ENCODE results near the gene SPATA24.

DNA sequence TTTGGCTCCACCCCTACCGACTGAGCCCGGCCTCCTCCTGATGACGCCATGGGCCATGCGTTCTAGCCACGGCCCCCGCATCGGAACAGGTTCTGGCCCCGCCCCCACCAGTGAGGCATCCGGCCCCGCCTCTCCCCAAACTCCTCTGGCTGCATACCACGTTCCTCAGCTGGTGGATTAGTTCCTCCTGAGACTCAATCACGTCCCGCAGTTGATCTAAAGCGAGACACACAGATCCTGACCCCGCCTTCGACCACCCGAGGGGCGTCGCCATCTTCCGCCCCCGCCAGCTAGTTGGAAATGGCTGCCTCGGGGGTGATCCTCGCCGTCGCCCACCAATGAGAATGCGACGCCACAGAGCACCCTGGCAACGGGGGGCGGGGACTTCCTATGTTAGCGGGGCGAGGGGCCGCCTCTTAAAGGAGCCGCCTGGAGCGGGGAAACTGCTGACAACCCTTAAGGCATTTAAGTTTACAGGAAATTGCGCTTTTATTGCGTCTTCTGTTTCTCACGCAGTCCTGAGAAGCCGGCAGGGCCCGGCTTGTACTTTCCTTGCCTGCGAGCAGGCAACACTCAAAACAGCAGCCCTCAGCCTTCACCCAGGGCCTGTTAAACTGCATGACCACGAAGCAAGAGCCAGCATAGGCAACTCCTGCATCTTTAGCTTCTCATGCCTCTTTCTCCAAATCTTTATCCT, at the start of gene SPATA24:
- TF ChIP-seq EZH2 (IDR thresholded peaks at IDR 0.05; ENCODE audit: low read length, missing control alignments): no peak
- TF ChIP-seq, protein P1, sequence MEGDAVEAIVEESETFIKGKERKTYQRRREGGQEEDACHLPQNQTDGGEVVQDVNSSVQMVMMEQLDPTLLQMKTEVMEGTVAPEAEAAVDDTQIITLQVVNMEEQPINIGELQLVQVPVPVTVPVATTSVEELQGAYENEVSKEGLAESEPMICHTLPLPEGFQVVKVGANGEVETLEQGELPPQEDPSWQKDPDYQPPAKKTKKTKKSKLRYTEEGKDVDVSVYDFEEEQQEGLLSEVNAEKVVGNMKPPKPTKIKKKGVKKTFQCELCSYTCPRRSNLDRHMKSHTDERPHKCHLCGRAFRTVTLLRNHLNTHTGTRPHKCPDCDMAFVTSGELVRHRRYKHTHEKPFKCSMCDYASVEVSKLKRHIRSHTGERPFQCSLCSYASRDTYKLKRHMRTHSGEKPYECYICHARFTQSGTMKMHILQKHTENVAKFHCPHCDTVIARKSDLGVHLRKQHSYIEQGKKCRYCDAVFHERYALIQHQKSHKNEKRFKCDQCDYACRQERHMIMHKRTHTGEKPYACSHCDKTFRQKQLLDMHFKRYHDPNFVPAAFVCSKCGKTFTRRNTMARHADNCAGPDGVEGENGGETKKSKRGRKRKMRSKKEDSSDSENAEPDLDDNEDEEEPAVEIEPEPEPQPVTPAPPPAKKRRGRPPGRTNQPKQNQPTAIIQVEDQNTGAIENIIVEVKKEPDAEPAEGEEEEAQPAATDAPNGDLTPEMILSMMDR (conservative IDR thresholded peaks at IDR 0.05 in 1 of 2, IDR thresholded peaks at IDR 0.05 in 1 of 2; ENCODE audit: low read depth in 1 of 2, low read length in 2 of 2): no peak

Measured in fibroblast of lung (primary cell).